T-cell (primary cell): ENCODE data around the gene HHAT. TPM values are rescaled to one million over a fixed set of nuclear protein-coding genes. Genes with fewer than 3 reads are reported as not detected.

Source experiments
- ATAC-seq, 4 experiments: fragments of 200-7000 bp in 3 of 4; fragments of 150-1000 bp in 1 of 4; cut with Tn5 transposase; replicated peaks in 1 of 4; 1 replicate in 3 of 4; 2 replicates in 1 of 4; pipeline ENCODE4 v1.10.0; 2021; ENCODE audit warnings: moderate library complexity in 3 of 4, mild to moderate bottlenecking in 2 of 4, moderate number of reproducible peaks in 1 of 4
- CTCF ChIA-PET, 2 donors: fragments of 300-600 bp; sonication (Branson Sonifier 250); formaldehyde crosslinking; loops; one replicate each; lab custom pipeline; 2022; ENCODE audit warnings: antibody characterized with exemption in 2 of 2; lab: Charles Lee
- POLR2A ChIA-PET, 2 donors: fragments of 300-600 bp; sonication (Branson Sonifier 250); formaldehyde crosslinking; loops; one replicate each; lab custom pipeline; 2022; ENCODE audit warnings: antibody characterized with exemption in 2 of 2; lab: Charles Lee
- DNase-seq, 35 experiments: peaks; one replicate each; pipeline versions ENCODE4 v3.0.0 to v3.0.0-alpha.2; 2013 to 2023
- H3K27ac ChIP-seq: one replicate; pipeline ENCODE4 v1.5.1; 2013; ENCODE audit warnings: low read length
- H3K27me3 ChIP-seq, 2 experiments: replicated peaks in 1 of 2; 1 replicate in 1 of 2; 2 replicates in 1 of 2; pipeline versions ENCODE4 v1.6.1 to v1.7.0; 2013; ENCODE audit warnings: low read length in 1 of 2, mixed read lengths in 1 of 2; ENCODE audit not compliant: control insufficient read depth in 2 of 2, insufficient read depth in 2 of 2; ENCODE audit errors: extremely low read depth in 1 of 2
- H3K36me3 ChIP-seq, 2 donors: 1 replicate in 1 of 2; 2 replicates in 1 of 2; pipeline versions ENCODE4 v1.6.1 to v1.7.0; 2013; ENCODE audit warnings: low read length in 1 of 2; ENCODE audit not compliant: control insufficient read depth in 2 of 2, insufficient read depth in 1 of 2; ENCODE audit errors: extremely low read depth in 1 of 2
- H3K4me1 ChIP-seq, 2 experiments: 1 replicate in 1 of 2; 2 replicates in 1 of 2; pipeline versions ENCODE4 v1.6.1 to v1.7.0; 2013; ENCODE audit warnings: low read length in 2 of 2, mixed read lengths in 1 of 2; ENCODE audit not compliant: insufficient read depth in 2 of 2, control insufficient read depth in 1 of 2; ENCODE audit errors: extremely low read depth in 1 of 2
- H3K4me3 ChIP-seq, 2 donors: 1 replicate in 1 of 2; 2 replicates in 1 of 2; pipeline versions ENCODE4 v1.5.1 to v1.7.0; 2013; ENCODE audit warnings: mild to moderate bottlenecking in 2 of 2, low read length in 1 of 2, moderate library complexity in 1 of 2; ENCODE audit not compliant: control insufficient read depth in 1 of 2; ENCODE audit errors: extremely low read depth in 1 of 2
- H3K9me3 ChIP-seq: 2 replicates; pipeline ENCODE4 v1.7.0; 2013
- H3K27ac Mint-ChIP-seq, 2 donors: one replicate each; pipeline ENCODE4 v1.8.0; 2020 to 2021; ENCODE audit warnings: mild to moderate bottlenecking in 2 of 2, mixed read lengths in 2 of 2
- H3K27me3 Mint-ChIP-seq, 2 donors: one replicate each; pipeline ENCODE4 v1.8.0; 2021 to 2022; ENCODE audit warnings: mixed read lengths in 2 of 2
- H3K36me3 Mint-ChIP-seq: one replicate; pipeline ENCODE4 v1.8.0; 2021; ENCODE audit warnings: mixed read lengths
- H3K4me1 Mint-ChIP-seq, 3 donors: one replicate each; pipeline ENCODE4 v1.8.0; 2020 to 2022; ENCODE audit warnings: mixed read lengths in 3 of 3, mild to moderate bottlenecking in 1 of 3
- H3K4me3 Mint-ChIP-seq, 3 donors: one replicate each; pipeline ENCODE4 v1.8.0; 2020 to 2022; ENCODE audit warnings: mild to moderate bottlenecking in 3 of 3, mixed read lengths in 3 of 3, moderate library complexity in 3 of 3
- H3K9me3 Mint-ChIP-seq, 3 donors: one replicate each; pipeline ENCODE4 v1.8.0; 2020 to 2022; ENCODE audit warnings: mixed read lengths in 3 of 3
- WGBS: methylation state at CpG from one replicate; pipeline ENCODE4 v1.1.5; 2013; ENCODE audit warnings: missing lambda C conversion rate; ENCODE audit not compliant: insufficient coverage; 5-methylcytosine and 5-hydroxymethylcytosine counted together
- total RNA-seq, 35 experiments: library from RNA in 6 of 35; stranded (reverse) in 6 of 35; fragments of 120-200 nt in 1 of 35; gene quantifications; one replicate each; pipeline versions ENCODE4 v1.2.1 to v1.2.4 and lab custom pipeline; 2013 to 2026

The HHAT gene
- total RNA-seq, 5 donors from 2014 or later (not counting 1 experiment from before 2014, with no cell fraction given), result 2.2 to 7.9 (median 4.1) TPM

DNA sequence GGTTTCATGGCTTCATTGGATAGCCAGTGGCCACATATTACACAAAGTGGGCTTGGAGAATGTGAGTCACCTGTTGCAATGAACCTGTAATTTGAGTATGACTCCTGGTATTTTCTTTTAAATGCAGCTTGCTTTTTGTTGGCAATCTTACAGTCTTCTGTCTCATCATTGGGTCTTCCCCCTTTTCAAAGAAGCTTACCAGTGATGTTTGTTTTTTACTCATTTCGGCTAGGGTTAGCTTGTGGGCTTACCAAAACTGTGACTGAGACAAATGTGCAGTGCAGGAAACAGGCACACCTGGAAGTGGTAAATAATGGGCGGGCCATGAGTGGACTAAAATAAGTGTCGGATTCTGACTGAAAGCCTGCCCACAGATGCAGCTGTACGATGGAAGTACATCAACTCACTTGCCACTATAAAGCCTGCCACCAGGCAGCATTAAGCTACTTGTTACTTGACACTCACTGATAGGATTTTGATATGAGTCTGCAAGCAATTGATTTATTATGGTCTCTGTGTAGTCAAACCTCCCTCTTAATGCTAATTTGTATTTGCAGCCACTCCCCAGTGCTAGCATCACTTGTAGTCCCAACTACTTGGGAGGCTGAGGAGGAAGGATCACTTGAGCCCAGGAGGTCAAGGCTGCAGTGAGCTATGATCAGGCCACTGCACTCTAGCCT lies 4.2 kb downstream of the HHAT start:
- Mint-ChIP-seq H3K27me3 (no peaks in the 10 kb centered on the region), H3K4me3 (peak overlapping the region in 2 of 3 donors; percentile 3 to 14), H3K27ac (peak overlapping the region; percentile 70 to 89), H3K4me1 (peaks cover 17 to 44% (median 37%) of the 10 kb centered on the region in 3 donors), H3K9me3 (no peaks in the 10 kb centered on the region), H3K36me3 (no peaks in the 10 kb centered on the region)
- POLR2A ChIA-PET, result interaction anchor here in 1 of 2 donors (0.5 to 0.6 kb wide), 2 partner anchors 13 to 71 kb away, joined by 3 to 5 read pairs; no protein-coding TSS in a partner anchor
- Histone ChIP-seq H3K4me3 (no peak overlapping the region), H3K36me3 (no peaks in the 10 kb centered on the region), H3K9me3 (no peaks in the 10 kb centered on the region), H3K4me1 (peaks cover 2 to 42% of the 10 kb centered on the region in 2 experiments), H3K27me3 (no peaks in the 10 kb centered on the region), H3K27ac (peak overlapping the region; percentile 73)
- peak in 33 of 35 experiments; percentile 7 to 69 (median 40) for DNase-seq
- CTCF ChIA-PET, result interaction anchor here (1.0 to 1.5 kb wide), 7 partner anchors 16 to 1703 kb away, joined by 3 to 6 read pairs (median 3); partner anchors contain the start of genes DTL (in 1 of the 2) and INTS7 (in 1 of the 2)
- WGBS, result 20% methylated on average over 1 of the region's 4 CpGs
- ATAC-seq, result peak; percentile 63 to 67 (median 64)

DNA sequence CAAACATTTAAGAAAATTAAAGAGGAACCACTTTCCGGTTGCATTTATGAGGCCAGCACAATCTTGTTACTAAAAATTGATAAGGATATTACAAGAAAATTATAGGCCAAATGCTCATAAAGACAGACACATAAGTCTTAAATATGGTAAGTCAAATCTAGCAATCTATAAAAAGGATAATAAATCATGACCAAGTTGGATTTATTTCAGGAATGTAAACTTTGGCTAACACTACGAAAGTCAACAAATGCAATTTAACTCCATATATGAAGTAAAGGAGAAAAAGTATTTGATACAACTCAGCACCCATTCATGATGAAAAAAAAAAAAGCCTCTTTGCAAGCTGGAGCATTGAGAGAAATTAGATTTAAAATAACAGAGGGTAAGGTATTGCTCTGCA lies 6.3 kb downstream of the HHAT start:
- ATAC-seq (no peak), DNase-seq (no peak)
- Mint-ChIP-seq H3K36me3 (no peaks in the 10 kb centered on the region), H3K4me1 (peaks cover 3 to 33% (median 25%) of the 10 kb centered on the region in 3 donors), H3K4me3 (no peak overlapping the region), H3K27me3 (no peaks in the 10 kb centered on the region), H3K9me3 (no peaks in the 10 kb centered on the region), H3K27ac (no peak overlapping the region)
- no peaks in the 10 kb centered on the region for H3K27me3 ChIP-seq
- CTCF ChIA-PET, result no interaction called here
- no peak overlapping the region for H3K27ac ChIP-seq
- peaks cover 0 to 29% of the 10 kb centered on the region in 2 experiments for H3K4me1 ChIP-seq
- no peaks in the 10 kb centered on the region for H3K36me3 ChIP-seq
- no peak overlapping the region for H3K4me3 ChIP-seq
- H3K9me3 ChIP-seq, result no peaks in the 10 kb centered on the region
- POLR2A ChIA-PET, result no interaction called here
- WGBS, result no CpG with 5 or more reads among the region's 2 CpGs

DNA sequence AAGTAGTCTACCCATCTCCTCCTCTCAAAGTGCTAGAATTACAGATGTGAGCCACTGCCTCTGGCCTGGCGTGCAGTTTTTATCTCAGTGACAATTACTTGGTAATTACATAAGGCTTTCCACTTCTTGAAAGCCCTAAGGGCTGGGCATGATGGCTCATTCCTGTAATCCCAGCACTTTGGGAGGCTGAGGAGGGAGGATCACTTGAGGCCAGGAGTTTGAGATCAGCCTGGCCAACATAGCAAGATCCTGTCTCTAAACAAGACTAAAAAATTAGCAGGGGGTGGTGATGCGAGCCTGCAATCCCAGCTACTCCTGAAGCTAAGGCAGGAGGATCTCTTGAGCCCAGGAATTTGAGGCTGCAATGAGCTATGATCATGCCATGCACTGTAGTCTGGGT lies 7.7 kb downstream of the HHAT start:
- ATAC-seq (no peak), DNase-seq (no peak)
- Histone ChIP-seq H3K4me1 (peaks cover 3 to 26% of the 10 kb centered on the region in 2 experiments), H3K36me3 (no peaks in the 10 kb centered on the region), H3K9me3 (no peaks in the 10 kb centered on the region), H3K4me3 (no peak overlapping the region), H3K27ac (no peak overlapping the region), H3K27me3 (no peaks in the 10 kb centered on the region)
- H3K4me1 Mint-ChIP-seq, result peaks cover 16 to 38% (median 34%) of the 10 kb centered on the region in 3 donors
- no peak overlapping the region for H3K4me3 Mint-ChIP-seq
- H3K36me3 Mint-ChIP-seq, result no peaks in the 10 kb centered on the region
- POLR2A ChIA-PET, result no interaction called here
- H3K9me3 Mint-ChIP-seq, result no peaks in the 10 kb centered on the region
- no peaks in the 10 kb centered on the region for H3K27me3 Mint-ChIP-seq
- H3K27ac Mint-ChIP-seq, result no peak overlapping the region
- 100% methylated on average over 1 of the region's 2 CpGs for WGBS
- CTCF ChIA-PET, result no interaction called here

GRCh38 chr1:210339500-210339899 lies 10.8 kb downstream of the HHAT start:
- CTCF ChIA-PET, result no interaction called here

GRCh38 chr1:210340311-210340710 lies 11.6 kb downstream of the HHAT start:
- ChIA-PET CTCF (interaction anchor here (0.6 to 2.5 kb wide), 3 partner anchors 10 to 34 kb away, joined by 3 to 12 read pairs (median 3); no protein-coding TSS in a partner anchor), POLR2A (no interaction called here)
- no peaks in the 10 kb centered on the region for H3K36me3 Mint-ChIP-seq
- Histone ChIP-seq H3K36me3 (no peaks in the 10 kb centered on the region), H3K27ac (peak overlapping the region; percentile 15), H3K4me3 (no peak overlapping the region), H3K9me3 (no peaks in the 10 kb centered on the region), H3K4me1 (peaks cover 3 to 22% of the 10 kb centered on the region in 2 experiments), H3K27me3 (no peaks in the 10 kb centered on the region)
- WGBS, result no CpG with 5 or more reads among the region's 3 CpGs
- peak overlapping the region in 1 of 3 donors; percentile 9 for H3K4me3 Mint-ChIP-seq
- H3K27ac Mint-ChIP-seq, result peak overlapping the region; percentile 43 to 80
- ATAC-seq (no peak), DNase-seq (no peak)
- no peaks in the 10 kb centered on the region for H3K27me3 Mint-ChIP-seq
- no peaks in the 10 kb centered on the region for H3K9me3 Mint-ChIP-seq
- H3K4me1 Mint-ChIP-seq, result peaks cover 16 to 27% (median 21%) of the 10 kb centered on the region in 3 donors

More at GRCh38 chr1:210339500-210339899, 10.8 kb downstream of the HHAT start:
- Mint-ChIP-seq H3K27me3 (no peaks in the 10 kb centered on the region), H3K27ac (no peak overlapping the region), H3K9me3 (no peaks in the 10 kb centered on the region), H3K4me3 (no peak overlapping the region), H3K4me1 (peaks cover 16 to 27% (median 21%) of the 10 kb centered on the region in 3 donors), H3K36me3 (no peaks in the 10 kb centered on the region)
- Histone ChIP-seq H3K9me3 (no peaks in the 10 kb centered on the region), H3K36me3 (no peaks in the 10 kb centered on the region), H3K4me1 (peaks cover 3 to 22% of the 10 kb centered on the region in 2 experiments), H3K27me3 (no peaks in the 10 kb centered on the region), H3K27ac (no peak overlapping the region), H3K4me3 (no peak overlapping the region)
- DNase-seq, result no peak
- no CpG with 5 or more reads among the region's 2 CpGs for WGBS
- POLR2A ChIA-PET, result no interaction called here
- no peak for ATAC-seq

DNA sequence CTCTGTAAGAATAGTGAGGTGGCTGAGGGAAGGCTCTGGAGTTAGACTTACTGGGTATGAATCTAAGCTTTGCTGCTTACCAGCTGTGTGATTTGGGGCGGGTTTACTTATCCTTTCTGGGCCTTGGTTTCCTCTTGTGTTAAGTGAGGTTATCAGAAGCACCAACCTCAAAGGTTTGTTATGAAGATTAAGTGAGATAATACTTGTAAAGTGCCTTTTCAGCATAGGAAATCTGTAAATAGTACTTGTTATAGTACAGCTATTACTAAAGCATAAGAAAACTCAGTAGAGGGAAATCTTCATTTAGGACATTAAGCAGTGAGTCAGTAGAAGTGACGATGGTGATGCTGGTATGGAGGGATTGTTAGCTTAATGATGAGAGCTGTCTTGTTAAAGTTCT lies 12.1 kb downstream of the HHAT start:
- Mint-ChIP-seq H3K4me1 (peaks cover 16 to 27% (median 21%) of the 10 kb centered on the region in 3 donors), H3K4me3 (peak overlapping the region in 2 of 3 donors; percentile 4 to 21), H3K27ac (peak overlapping the region; percentile 43 to 80), H3K9me3 (no peaks in the 10 kb centered on the region), H3K36me3 (no peaks in the 10 kb centered on the region), H3K27me3 (no peaks in the 10 kb centered on the region)
- no peaks in the 10 kb centered on the region for H3K9me3 ChIP-seq
- H3K4me3 ChIP-seq, result no peak overlapping the region
- DNase-seq (peak in 1 of 35 experiments; percentile 17), ATAC-seq (peak; percentile 53 to 79 (median 70))
- peak overlapping the region; percentile 45 for H3K27ac ChIP-seq
- 33% methylated on average over 1 of the region's 2 CpGs for WGBS
- ChIA-PET POLR2A (no interaction called here), CTCF (interaction anchor here (0.5 to 2.5 kb wide), 4 partner anchors 10 to 57 kb away, joined by 3 to 12 read pairs (median 3); no protein-coding TSS in a partner anchor)
- peaks cover 3 to 22% of the 10 kb centered on the region in 2 experiments for H3K4me1 ChIP-seq
- H3K36me3 ChIP-seq, result no peaks in the 10 kb centered on the region
- H3K27me3 ChIP-seq, result no peaks in the 10 kb centered on the region
